Esophagus muscularis mucosa (tissue), 4 donors: ENCODE results near the gene XRN2.

Source experiments
- CTCF ChIP-seq, 3 experiments: fragments of 200-600 bp in 2 of 3; fragments of 450-650 bp in 1 of 3; sonication (generic) in 2 of 3; IDR thresholded peaks; one replicate each; pipeline ENCODE4 v1.5.1; 2017 to 2019; ENCODE audit warnings: antibody characterized with exemption in 3 of 3, mild to moderate bottlenecking in 2 of 3, moderate library complexity in 1 of 3
- EP300 ChIP-seq: sonication (generic); formaldehyde crosslinking; IDR thresholded peaks from one replicate; pipeline ENCODE4 v1.6.1; 2017; ENCODE audit warnings: antibody characterized with exemption
- POLR2A ChIP-seq: fragments of 450-650 bp; IDR thresholded peaks from one replicate; pipeline ENCODE4 v1.6.1; 2017; ENCODE audit warnings: antibody characterized with exemption, moderate library complexity, mild to moderate bottlenecking, low read depth
- POLR2AphosphoS5 ChIP-seq, 2 donors: sonication (generic); formaldehyde crosslinking; IDR thresholded peaks; one replicate each; pipeline ENCODE4 v1.6.1; 2017; ENCODE audit warnings: antibody characterized with exemption in 2 of 2

- TF ChIP-seq POLR2AphosphoS5 (IDR thresholded peaks at IDR 0.05), result no peak
- no peak for TF ChIP-seq CTCF (IDR thresholded peaks at IDR 0.05)
- TF ChIP-seq POLR2A, result no peak
- no peak for TF ChIP-seq EP300
Measured at GRCh38 chr20:21342656-21343345, 39.7 kb downstream of the XRN2 start.
